K562 (cell line): ENCODE data around the gene PCMTD2. TPM values are rescaled to one million over a fixed set of nuclear protein-coding genes. Genes with fewer than 3 reads are reported as not detected.

Experiments
- ATAC-seq: fragments of 200-7000 bp; cut with Tn5 transposase; 3 replicates; pipeline ENCODE4 v1.9.1; 2020; ENCODE audit warnings: moderate library complexity
- BruUV-seq: library from RNA; stranded (reverse); fragments of 400-500 nt; replicated peaks from 2 replicates; lab custom pipeline; 2021; lab: Mats Ljungman, UMichigan
- CTCF ChIA-PET: fragments of 300-600 bp; formaldehyde crosslinking; extraction: SDS; loops from one replicate; lab custom pipeline; 2021; ENCODE audit warnings: low intra/inter-chr PET ratio; lab: Yijun Ruan, JAX
- POLR2A ChIA-PET: fragments of 300-600, 350-650 bp; sonication (Branson Sonifier 250); formaldehyde crosslinking; extraction: SDS; loops from one replicate; lab custom pipeline; 2021; ENCODE audit warnings: antibody characterized with exemption, inconsistent platforms; lab: Yijun Ruan, JAX
- DNase-seq, 4 experiments: peaks; one replicate each; pipeline versions ENCODE4 v3.0.0 to v3.0.0-alpha.2; 2011 to 2018; ENCODE audit warnings: low spot score in 3 of 4, mixed read lengths in 3 of 4; ENCODE audit errors: extremely low read depth in 1 of 4
- FAIRE-seq: peaks from 2 replicates; lab custom pipeline; 2011; peaks lifted over from hg19 to GRCh38; lab: Jason Lieb, UNC
- H2AFZ ChIP-seq: 2 replicates; pipeline ENCODE4 v1.6.0; 2011; ENCODE audit warnings: low read depth, low read length, control low read depth, inconsistent platforms
- H3K27ac ChIP-seq: fragments of 200-600 bp; 3 replicates; pipeline ENCODE4 v1.8.0; 2011; ENCODE audit warnings: low read depth, mild to moderate bottlenecking, control low read depth, inconsistent platforms, low read length, moderate library complexity, mixed read lengths; ENCODE audit errors: extremely low read depth
- H3K27me3 ChIP-seq, 2 experiments: fragments of 300-600 bp in 1 of 2; 2 replicates in 1 of 2; 3 replicates in 1 of 2; pipeline versions ENCODE4 v1.6.0 to v1.8.0; 2011; ENCODE audit warnings: inconsistent platforms in 2 of 2, low read length in 2 of 2, mild to moderate bottlenecking in 1 of 2, mixed read lengths in 1 of 2, moderate library complexity in 1 of 2; ENCODE audit not compliant: control insufficient read depth in 2 of 2, insufficient read depth in 2 of 2
- H3K36me3 ChIP-seq: fragments of 300-600 bp; 3 replicates; pipeline ENCODE4 v1.8.0; 2011; ENCODE audit warnings: mild to moderate bottlenecking, low read length, inconsistent platforms; ENCODE audit not compliant: control insufficient read depth, insufficient read depth
- H3K4me1 ChIP-seq, 2 experiments: fragments of 200-600 bp in 1 of 2; replicated peaks in 1 of 2; 2 replicates in 1 of 2; 3 replicates in 1 of 2; pipeline versions ENCODE4 v1.5.1 to v1.8.0; 2011; ENCODE audit warnings: inconsistent platforms in 2 of 2, low read length in 2 of 2, mild to moderate bottlenecking in 1 of 2, mixed read lengths in 1 of 2, moderate library complexity in 1 of 2; ENCODE audit not compliant: control insufficient read depth in 2 of 2, insufficient read depth in 2 of 2
- H3K4me2 ChIP-seq: 2 replicates; pipeline ENCODE4 v1.6.1; 2011; ENCODE audit warnings: low read length, control low read depth, inconsistent platforms, mixed read lengths; ENCODE audit not compliant: insufficient read depth
- H3K4me3 ChIP-seq: fragments of 200-600 bp; sonication (generic), shearing (Covaris generic); 2 replicates; pipeline ENCODE4 v1.5.1; 2016; ENCODE audit warnings: control low read depth, inconsistent platforms
- H3K79me2 ChIP-seq: fragments of 200-600 bp; 3 replicates; pipeline ENCODE4 v1.8.0; 2011; ENCODE audit warnings: low read length, inconsistent platforms; ENCODE audit not compliant: control insufficient read depth, insufficient read depth
- H3K9ac ChIP-seq, 2 experiments: 2 replicates each; pipeline versions ENCODE4 v1.6.0 to v1.6.1; 2011; ENCODE audit warnings: low read depth in 2 of 2, low read length in 2 of 2, control low read depth in 1 of 2, inconsistent platforms in 1 of 2, mild to moderate bottlenecking in 1 of 2, mixed read lengths in 1 of 2; ENCODE audit not compliant: insufficient read depth in 1 of 2
- H3K9me1 ChIP-seq: one replicate; pipeline ENCODE4 v1.6.0; 2011; ENCODE audit warnings: inconsistent platforms, mild to moderate bottlenecking, low read length, moderate library complexity; ENCODE audit not compliant: control insufficient read depth, insufficient read depth
- H3K9me3 ChIP-seq: replicated peaks from 2 replicates; pipeline ENCODE4 v1.5.1; 2011; ENCODE audit warnings: low read depth, low read length, inconsistent platforms; ENCODE audit not compliant: control insufficient read depth, insufficient read depth
- H4K20me1 ChIP-seq: replicated peaks from 2 replicates; pipeline ENCODE4 v1.6.1; 2011; ENCODE audit warnings: low read length, inconsistent platforms, mixed read lengths; ENCODE audit not compliant: control insufficient read depth, insufficient read depth
- CCAR2 ChIP-seq: fragments of 200-400 bp; formaldehyde crosslinking; IDR thresholded peaks from 2 replicates; pipeline ENCODE4 v1.6.1; 2017; ENCODE audit warnings: mild to moderate bottlenecking, low read depth, low read length
- FOXP1 ChIP-seq: sonication (generic); formaldehyde crosslinking; IDR thresholded peaks from 2 replicates; pipeline ENCODE4 v1.8.0; 2022; ENCODE audit warnings: mild to moderate bottlenecking, missing genetic modification reagents
- HMG20B ChIP-seq: fragments of 250-450 bp; sonication (Bioruptor Pico); IDR thresholded peaks from 2 replicates; pipeline ENCODE4 v1.5.0; 2021; ENCODE audit warnings: mild to moderate bottlenecking
- ILF3 ChIP-seq: fragments of 450-650 bp; IDR thresholded peaks from 2 replicates; pipeline ENCODE4 v1.6.1; 2018; ENCODE audit warnings: antibody characterized with exemption, mild to moderate bottlenecking, moderate library complexity, borderline replicate concordance
- KLF6 ChIP-seq: fragments of 250-450 bp; sonication (Bioruptor Pico); IDR thresholded peaks from 2 replicates; pipeline ENCODE4 v1.4.0; 2020; ENCODE audit warnings: mild to moderate bottlenecking, moderate library complexity, borderline replicate concordance
- MECOM ChIP-seq: fragments of 250-450 bp; sonication (Bioruptor Pico); IDR thresholded peaks from 2 replicates; pipeline ENCODE4 v1.8.0; 2022; ENCODE audit warnings: inconsistent platforms
- PML ChIP-seq: IDR thresholded peaks from 2 replicates; pipeline ENCODE4 v1.6.1; 2012; ENCODE audit warnings: low read length, inconsistent platforms
- SETDB1 ChIP-seq: IDR thresholded peaks from one replicate; pipeline ENCODE4 v1.6.1; 2012; ENCODE audit warnings: low read length, control low read depth, inconsistent platforms
- TCF7 ChIP-seq: sonication (generic); IDR thresholded peaks from 2 replicates; pipeline ENCODE4 v1.6.1; 2016; ENCODE audit warnings: antibody characterized with exemption, borderline replicate concordance
- TCFL5 ChIP-seq: fragments of 250-450 bp; sonication (Bioruptor Pico); conservative IDR thresholded peaks from 2 replicates; pipeline ENCODE4 v1.6.1; 2021; ENCODE audit warnings: mild to moderate bottlenecking, moderate library complexity, matching md5 sums
- TOE1 ChIP-seq, 2 experiments: fragments of 450-650 bp in 1 of 2; sonication (generic) in 1 of 2; formaldehyde crosslinking in 1 of 2; IDR thresholded peaks; 2 replicates each; pipeline versions ENCODE4 v1.7.1 to v1.8.0; 2016 to 2022; ENCODE audit warnings: borderline replicate concordance in 2 of 2, mild to moderate bottlenecking in 2 of 2, antibody characterized with exemption in 1 of 2, inconsistent platforms in 1 of 2, low read depth in 1 of 2, missing genetic modification reagents in 1 of 2, moderate library complexity in 1 of 2
- WGBS: fragments of 100-300 bp; shearing (Covaris generic); methylation state at CpG from one replicate; pipeline ENCODE4 v1.1.6; 2016; ENCODE audit warnings: low coverage, mixed read lengths; ENCODE audit not compliant: insufficient coverage; ENCODE audit errors: missing lambda C conversion rate; 5-methylcytosine and 5-hydroxymethylcytosine counted together
- in situ Hi-C: fragments of 300-500 bp; cut with MboI; formaldehyde crosslinking; loops from 4 replicates; pipeline ENCODE4 v1.15.0; 2018; ENCODE audit warnings: inconsistent platforms, mixed read lengths
- intact Hi-C: fragments of 100-400 bp; cut with micrococcal nuclease; formaldehyde crosslinking; loops from 2 replicates; pipeline ENCODE4 v1.14.2; 2022
- polyA plus RNA-seq, 8 experiments: library from polyadenylated mRNA; depleted of rRNA in 4 of 8; stranded (reverse) in 5 of 8; unstranded in 3 of 8; fragments of >200 nt; fragmentation: Nextera tagmentation in 2 of 8; fragmentation: Illumina TruSeq in 1 of 8; extraction: Ambion mirVana in 2 of 8; extraction: Trizol in 1 of 8; gene quantifications; 2 replicates each; pipeline versions ENCODE4 v1.2.1 to v1.2.3, GENCODE V29; 2011 to 2014; ENCODE audit warnings: inconsistent platforms in 1 of 8, missing spikeins in 1 of 8
- total RNA-seq, 7 experiments: library from RNA; depleted of rRNA in 6 of 7; stranded (reverse); fragments of >200 nt in 6 of 7; fragmentation: Illumina TruSeq in 2 of 7; extraction: Trizol in 2 of 7; gene quantifications; 2 replicates each; pipeline versions ENCODE4 v1.2.1 to v1.2.3, GENCODE V29; 2011 to 2021; ENCODE audit warnings: low replicate concordance in 1 of 7
- TF ChIP-seq, protein P1 (sequence below): fragments of 250-450 bp; sonication (Bioruptor Pico); IDR thresholded peaks from 2 replicates; pipeline ENCODE4 v1.5.0; 2021; ENCODE audit warnings: mild to moderate bottlenecking, moderate library complexity
- TF ChIP-seq, protein P2 (sequence below), 2 experiments: fragments of 200-800 bp in 1 of 2; sonication (Bioruptor generic) in 1 of 2; sonication (generic) in 1 of 2; formaldehyde crosslinking in 1 of 2; IDR thresholded peaks in 1 of 2; conservative IDR thresholded peaks in 1 of 2; 2 replicates each; pipeline versions ENCODE4 v1.5.0 to v1.6.1; 2016 to 2020; ENCODE audit warnings: missing compliant biosample characterization in 1 of 2, missing genetic modification characterization in 1 of 2, missing genetic modification reagents in 1 of 2
- TF ChIP-seq, protein P3 (sequence below): fragments of 250-450 bp; sonication (Bioruptor Pico); IDR thresholded peaks from 2 replicates; pipeline ENCODE4 v1.4.0; 2020; ENCODE audit warnings: mild to moderate bottlenecking
- TF ChIP-seq, protein P4 (sequence below): fragments of 250-450 bp; sonication (Bioruptor Pico); IDR thresholded peaks from 2 replicates; pipeline ENCODE4 v1.8.0; 2022; ENCODE audit warnings: moderate library complexity, mild to moderate bottlenecking, inconsistent platforms

PCMTD2 gene
- total and polyA plus RNA-seq, 9 of the 15 experiments (the other 6 are each of a cell fraction or from before 2014, with no cell fraction given) = 11.3 to 49.3 (median 28.4) TPM

DNA sequence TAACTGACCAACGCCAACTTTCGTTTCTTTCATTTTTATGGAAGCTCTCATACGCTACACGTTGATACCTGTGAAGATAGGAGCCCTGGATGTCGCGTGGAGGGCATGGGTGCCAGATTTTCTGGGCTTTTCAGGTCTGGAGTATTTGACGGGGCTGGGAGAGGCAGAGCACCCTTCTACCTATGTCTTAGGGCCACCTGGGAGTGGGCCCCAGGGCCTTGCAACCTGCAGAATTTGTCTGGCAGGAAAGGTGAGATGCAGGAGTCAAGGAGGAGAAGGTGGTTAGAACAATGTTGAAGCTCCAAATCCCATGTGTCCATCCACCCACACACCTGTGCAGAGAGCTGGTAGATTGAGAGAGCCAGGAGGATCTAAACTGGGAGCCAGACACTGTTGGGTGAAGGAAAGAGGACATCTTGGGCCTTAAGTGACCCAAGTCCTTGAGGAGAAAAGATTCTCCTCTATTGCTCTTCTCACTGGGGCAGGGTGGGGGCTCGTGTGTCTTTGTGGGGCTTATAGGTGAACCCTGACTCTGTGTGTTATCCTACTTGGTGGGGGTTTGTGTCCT is 27.4 kb upstream of the PCMTD2 start:
- Histone ChIP-seq H2AFZ (no peak overlapping the region), H3K27ac (no peak overlapping the region), H3K79me2 (no peaks in the 10 kb centered on the region), H4K20me1 (peaks cover 3% of the 10 kb centered on the region), H3K27me3 (peaks cover 8 to 39% of the 10 kb centered on the region in 2 experiments; a peak in 3 of 5 replicates), H3K9me1 (peaks cover 9% of the 10 kb centered on the region), H3K36me3 (no peaks in the 10 kb centered on the region), H3K4me1 (peaks cover 15 to 50% of the 10 kb centered on the region in 2 experiments; a peak in 4 of 5 replicates), H3K9ac (no peak overlapping the region), H3K4me2 (no peak overlapping the region), H3K9me3 (no peaks in the 10 kb centered on the region), H3K4me3 (no peak overlapping the region)
- FAIRE-seq = no peak
- TF ChIP-seq PML = no peak
- TF ChIP-seq TCF7 = no peak
- TF ChIP-seq KLF6 (CRISPR knock-in tag) = no peak
- TF ChIP-seq, protein P1, sequence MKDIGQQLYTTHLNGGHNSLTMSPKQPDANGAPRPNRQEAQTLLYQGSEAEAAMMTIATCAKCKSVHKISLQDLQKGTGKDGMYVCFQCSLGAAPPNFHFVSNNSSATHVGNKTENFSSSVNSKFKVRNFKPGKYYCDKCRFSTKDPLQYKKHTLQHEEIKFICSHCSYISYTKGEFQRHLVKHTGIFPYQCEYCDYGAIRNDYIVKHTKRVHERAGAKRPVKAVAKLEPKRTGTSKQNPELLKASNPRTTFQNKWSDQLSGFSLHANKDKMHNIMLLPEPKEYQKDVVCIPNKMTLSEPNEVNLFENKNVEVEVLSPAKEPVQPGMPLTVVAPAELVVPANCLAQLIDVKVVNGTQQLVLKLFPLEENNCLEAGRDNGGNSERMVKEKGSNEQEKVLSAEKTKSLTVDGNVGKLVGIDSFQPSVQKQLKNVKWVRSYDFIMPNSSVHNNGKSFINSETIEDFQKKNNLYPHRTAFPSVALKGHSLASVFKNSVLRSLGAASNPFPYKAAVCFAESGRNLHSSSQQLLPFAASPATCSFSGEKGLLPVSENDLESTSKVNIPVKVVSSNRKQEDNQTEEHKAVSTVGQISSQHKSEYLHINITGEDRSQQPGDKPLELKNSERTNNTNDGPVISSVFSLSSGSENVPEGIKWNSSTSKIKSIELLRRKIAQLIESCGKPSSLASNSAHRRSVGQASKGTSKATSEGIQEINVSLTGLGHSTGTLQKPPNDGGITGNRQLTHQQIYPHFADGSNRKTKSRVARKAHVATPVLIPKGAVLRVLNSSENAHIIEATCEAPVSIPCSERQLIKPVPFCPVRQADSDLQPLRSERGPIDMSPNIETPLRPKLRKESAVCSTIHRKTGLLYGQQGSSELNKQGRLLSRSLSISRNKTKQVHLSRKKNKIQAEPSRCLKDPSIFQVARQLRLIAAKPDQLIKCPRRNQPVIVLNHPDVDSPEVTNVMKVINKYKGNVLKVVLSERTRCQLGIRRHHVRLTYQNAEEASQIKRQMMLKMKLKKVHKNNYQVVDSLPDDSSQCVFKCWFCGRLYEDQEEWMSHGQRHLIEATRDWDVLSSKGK (CRISPR knock-in tag) = no peak
- TF ChIP-seq, protein P2, sequence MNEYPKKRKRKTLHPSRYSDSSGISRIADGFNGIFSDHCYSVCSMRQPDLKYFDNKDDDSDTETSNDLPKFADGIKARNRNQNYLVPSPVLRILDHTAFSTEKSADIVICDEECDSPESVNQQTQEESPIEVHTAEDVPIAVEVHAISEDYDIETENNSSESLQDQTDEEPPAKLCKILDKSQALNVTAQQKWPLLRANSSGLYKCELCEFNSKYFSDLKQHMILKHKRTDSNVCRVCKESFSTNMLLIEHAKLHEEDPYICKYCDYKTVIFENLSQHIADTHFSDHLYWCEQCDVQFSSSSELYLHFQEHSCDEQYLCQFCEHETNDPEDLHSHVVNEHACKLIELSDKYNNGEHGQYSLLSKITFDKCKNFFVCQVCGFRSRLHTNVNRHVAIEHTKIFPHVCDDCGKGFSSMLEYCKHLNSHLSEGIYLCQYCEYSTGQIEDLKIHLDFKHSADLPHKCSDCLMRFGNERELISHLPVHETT (CRISPR knock-in tag; conservative IDR thresholded peaks at IDR 0.05 in 1 of 2, IDR thresholded peaks at IDR 0.05 in 1 of 2) = no peak
- no peak for TF ChIP-seq MECOM
- TF ChIP-seq ILF3 = no peak
- TF ChIP-seq, protein P3, sequence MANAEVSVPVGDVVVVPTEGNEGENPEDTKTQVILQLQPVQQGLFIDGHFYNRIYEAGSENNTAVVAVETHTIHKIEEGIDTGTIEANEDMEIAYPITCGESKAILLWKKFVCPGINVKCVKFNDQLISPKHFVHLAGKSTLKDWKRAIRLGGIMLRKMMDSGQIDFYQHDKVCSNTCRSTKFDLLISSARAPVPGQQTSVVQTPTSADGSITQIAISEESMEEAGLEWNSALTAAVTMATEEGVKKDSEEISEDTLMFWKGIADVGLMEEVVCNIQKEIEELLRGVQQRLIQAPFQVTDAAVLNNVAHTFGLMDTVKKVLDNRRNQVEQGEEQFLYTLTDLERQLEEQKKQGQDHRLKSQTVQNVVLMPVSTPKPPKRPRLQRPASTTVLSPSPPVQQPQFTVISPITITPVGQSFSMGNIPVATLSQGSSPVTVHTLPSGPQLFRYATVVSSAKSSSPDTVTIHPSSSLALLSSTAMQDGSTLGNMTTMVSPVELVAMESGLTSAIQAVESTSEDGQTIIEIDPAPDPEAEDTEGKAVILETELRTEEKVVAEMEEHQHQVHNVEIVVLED (CRISPR knock-in tag) = no peak
- TF ChIP-seq, protein P4, sequence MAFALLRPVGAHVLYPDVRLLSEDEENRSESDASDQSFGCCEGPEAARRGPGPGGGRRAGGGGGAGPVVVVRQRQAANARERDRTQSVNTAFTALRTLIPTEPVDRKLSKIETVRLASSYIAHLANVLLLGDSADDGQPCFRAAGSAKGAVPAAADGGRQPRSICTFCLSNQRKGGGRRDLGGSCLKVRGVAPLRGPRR = no peak
- no peak for TF ChIP-seq HMG20B
- no peak for TF ChIP-seq FOXP1 (CRISPR knock-in tag)
- TF ChIP-seq SETDB1 = no peak
- no peak for TF ChIP-seq TOE1 (IDR thresholded peaks at IDR 0.05; ENCODE audit: borderline replicate concordance)
- no peak for TF ChIP-seq TOE1 (CRISPR knock-in tag; IDR thresholded peaks at IDR 0.05; ENCODE audit: borderline replicate concordance, low read depth)
- no peak for TF ChIP-seq TCFL5 (CRISPR knock-in tag)
- TF ChIP-seq CCAR2 = no peak
- in situ Hi-C loops = no loop called here
- intact Hi-C loops = no loop called here
- no peak for ATAC-seq
- CTCF ChIA-PET = no interaction called here
- no peak for DNase-seq
- 12% methylated on average over 8 of the region's 8 CpGs for WGBS
- POLR2A ChIA-PET = interaction anchor here (0.6 to 1.3 kb wide), 5 partner anchors 9 to 708 kb away, joined by 3 to 4 read pairs (median 4); partner anchors contain the start of gene PPDPF
- no TSS peak for BruUV-seq
